ENCODE data around the gene SLC29A1. TPM values are rescaled to one million over a fixed set of nuclear protein-coding genes. Genes with fewer than 3 reads are reported as not detected.
A peak's percentile ranks its signal among the peaks of the same experiment; 100 is the strongest.

Gene SLC29A1
- total RNA-seq, 1 experiment from 2014 or later, result 54.7 TPM

GRCh38 chr6:44238687-44239350, 15.4 kb downstream of the SLC29A1 start:
- POLR2A ChIA-PET (ENCODE audit: unreplicated experiment), result no interaction called here
- Histone ChIP-seq H3K9me2 (replicated peaks; ENCODE audit: low read length) (no peaks in the 10 kb centered on the region), H3K79me2 (ENCODE audit: low read length) (no peaks in the 10 kb centered on the region), H3F3A (ENCODE audit: low read length, unreplicated experiment) (peaks cover 3% of the 10 kb centered on the region), H3K4me1 (ENCODE audit: insufficient read depth, low read length) (peaks cover 35% of the 10 kb centered on the region), H4K20me1 (ENCODE audit: low read length) (no peaks in the 10 kb centered on the region), H3K4me2 (ENCODE audit: low read length) (peak overlapping the region; percentile 97), H3K9me3 (ENCODE audit: low read length) (no peaks in the 10 kb centered on the region), H2AFZ (ENCODE audit: low read length) (no peak overlapping the region), H3K27ac (ENCODE audit: low read length) (no peak overlapping the region), H3K9ac (ENCODE audit: low read length) (no peak overlapping the region), H3K36me3 (ENCODE audit: low read depth, low read length) (peaks cover 3% of the 10 kb centered on the region; the same call in 1 of the 2 replicates), H3K4me3 (ENCODE audit: low read length) (no peak overlapping the region), H3K27me3 (ENCODE audit: low read length) (no peaks in the 10 kb centered on the region)
- intact Hi-C loops (cut with micrococcal nuclease), result loop anchor here (5.0 kb wide), 2 partner anchors 122 to 142 kb away; no protein-coding TSS in a partner anchor
- TSS peak; percentile 58 for BruUV-seq (replicated peaks)
- CTCF ChIA-PET, result no interaction called here
- no peak for ATAC-seq
- DNase-seq, result peak; percentile 48
- TF ChIP-seq EZH2phosphoT487 (IDR thresholded peaks at IDR 0.05; ENCODE audit: borderline replicate concordance, low read length), result no peak
- TF ChIP-seq EZH2 (IDR thresholded peaks at IDR 0.05; ENCODE audit: low read length, unreplicated experiment), result no peak
- no peak for TF ChIP-seq CTCF (conservative IDR thresholded peaks at IDR 0.05; ENCODE audit: low read depth, low read length)

- peaks cover 16% of the 10 kb centered on the region for H3K79me2 ChIP-seq (ENCODE audit: low read length)
- H3K9me3 ChIP-seq (ENCODE audit: low read length), result no peaks in the 10 kb centered on the region
- BruUV-seq (replicated peaks), result no TSS peak
- ATAC-seq (no peak), DNase-seq (no peak)
- CTCF ChIA-PET, result no interaction called here
- peaks cover 8% of the 10 kb centered on the region for H3F3A ChIP-seq (ENCODE audit: low read length, unreplicated experiment)
- H3K4me3 ChIP-seq (ENCODE audit: low read length), result no peak overlapping the region
- peaks cover 14% of the 10 kb centered on the region for H4K20me1 ChIP-seq (ENCODE audit: low read length)
- no peak overlapping the region for H3K4me2 ChIP-seq (ENCODE audit: low read length)
- H3K9me2 ChIP-seq (replicated peaks; ENCODE audit: low read length), result no peaks in the 10 kb centered on the region
- peaks cover 21% of the 10 kb centered on the region for H3K4me1 ChIP-seq (ENCODE audit: insufficient read depth, low read length)
- TF ChIP-seq EZH2phosphoT487 (IDR thresholded peaks at IDR 0.05; ENCODE audit: borderline replicate concordance, low read length) (no peak), EZH2 (IDR thresholded peaks at IDR 0.05; ENCODE audit: low read length, unreplicated experiment) (no peak), CTCF (conservative IDR thresholded peaks at IDR 0.05; ENCODE audit: low read depth, low read length) (no peak)
- peaks cover 11% of the 10 kb centered on the region for H3K36me3 ChIP-seq (ENCODE audit: low read depth, low read length)
- H2AFZ ChIP-seq (ENCODE audit: low read length), result no peak overlapping the region
- no peak overlapping the region for H3K9ac ChIP-seq (ENCODE audit: low read length)
- intact Hi-C loops (cut with micrococcal nuclease), result no loop called here
- POLR2A ChIA-PET (ENCODE audit: unreplicated experiment), result interaction anchor here (0.5 kb wide), 1 partner anchor 19 kb away, joined by 3 read pairs; no protein-coding TSS in a partner anchor
- H3K27ac ChIP-seq (ENCODE audit: low read length), result no peak overlapping the region
- no peaks in the 10 kb centered on the region for H3K27me3 ChIP-seq (ENCODE audit: low read length)
Observed at GRCh38 chr6:44243345-44243744, 19.9 kb downstream of the SLC29A1 start.

- DNase-seq (no peak), ATAC-seq (no peak)
- intact Hi-C loops (cut with micrococcal nuclease), result no loop called here
- BruUV-seq (replicated peaks), result TSS peak; percentile 85
- H2AFZ ChIP-seq (ENCODE audit: low read length), result peak overlapping the region; percentile 85
- peaks cover 32% of the 10 kb centered on the region for H3K36me3 ChIP-seq (ENCODE audit: low read depth, low read length)
- peaks cover 29% of the 10 kb centered on the region for H3K4me1 ChIP-seq (ENCODE audit: insufficient read depth, low read length)
- H3K9me2 ChIP-seq (replicated peaks; ENCODE audit: low read length), result no peaks in the 10 kb centered on the region
- peaks cover 35% of the 10 kb centered on the region for H4K20me1 ChIP-seq (ENCODE audit: low read length)
- peak overlapping the region; percentile 44 for H3K9ac ChIP-seq (ENCODE audit: low read length)
- peak overlapping the region; percentile 99 for H3K4me3 ChIP-seq (ENCODE audit: low read length)
- H3K79me2 ChIP-seq (ENCODE audit: low read length), result peaks cover 37% of the 10 kb centered on the region
- 0 out of 2 replicates have a peak overlapping the region, but pooled peaks have one; percentile 2 for H3K27ac ChIP-seq (ENCODE audit: low read length)
- H3K9me3 ChIP-seq (ENCODE audit: low read length), result no peaks in the 10 kb centered on the region
- H3K4me2 ChIP-seq (ENCODE audit: low read length), result peak overlapping the region; percentile 90
- POLR2A ChIA-PET (ENCODE audit: unreplicated experiment), result no interaction called here
- CTCF ChIA-PET, result interaction anchor here (0.6 to 0.7 kb wide), 2 partner anchors 11 to 149 kb away, joined by 4 to 6 read pairs; no protein-coding TSS in a partner anchor
- no peaks in the 10 kb centered on the region for H3K27me3 ChIP-seq (ENCODE audit: low read length)
- no peak for TF ChIP-seq EZH2phosphoT487 (IDR thresholded peaks at IDR 0.05; ENCODE audit: borderline replicate concordance, low read length)
- TF ChIP-seq CTCF (conservative IDR thresholded peaks at IDR 0.05; ENCODE audit: low read depth, low read length), result no peak
- TF ChIP-seq EZH2 (IDR thresholded peaks at IDR 0.05; ENCODE audit: low read length, unreplicated experiment), result no peak
- peaks cover 25% of the 10 kb centered on the region for H3F3A ChIP-seq (ENCODE audit: low read length, unreplicated experiment)
Observed at GRCh38 chr6:44245391-44245911, 22.1 kb downstream of the SLC29A1 start.
